Gastrocnemius medialis (tissue), 4 donors: ENCODE results near the gene MSI2. TPM values are rescaled to one million over a fixed set of nuclear protein-coding genes. Genes with fewer than 3 reads are reported as not detected.

Experiments
- ATAC-seq, 2 donors: fragments of 150-250 bp; one replicate each; pipeline ENCODE4 v1.9.1; 2016
- DNase-seq, 2 donors: peaks; one replicate each; pipeline ENCODE4 v3.0.0-alpha.2; 2019
- H3K27ac ChIP-seq, 4 donors: fragments of 200-600 bp; sonication (generic); 1 replicate in 1 of 4; 2 replicates in 3 of 4; pipeline ENCODE4 v1.5.1; 2016 to 2018; ENCODE audit warnings: mild to moderate bottlenecking in 2 of 4, moderate library complexity in 1 of 4
- H3K27me3 ChIP-seq, 3 donors: fragments of 200-600 bp; sonication (generic) in 2 of 3; 1 replicate in 1 of 3; 2 replicates in 2 of 3; pipeline versions ENCODE4 v1.5.1 to v1.6.0; 2016 to 2019; ENCODE audit warnings: mild to moderate bottlenecking in 1 of 3, moderate library complexity in 1 of 3
- H3K36me3 ChIP-seq, 2 donors: fragments of 200-600 bp; sonication (generic) in 1 of 2; one replicate each; pipeline ENCODE4 v1.5.1; 2017 to 2018
- H3K4me1 ChIP-seq, 2 donors: fragments of 200-600 bp; sonication (generic) in 1 of 2; one replicate each; pipeline ENCODE4 v1.5.1; 2016 to 2017; ENCODE audit warnings: mild to moderate bottlenecking in 2 of 2
- H3K4me3 ChIP-seq, 4 donors: fragments of 200-600 bp; sonication (generic) in 3 of 4; 1 replicate in 1 of 4; 2 replicates in 3 of 4; pipeline ENCODE4 v1.5.1; 2016 to 2019; ENCODE audit warnings: mild to moderate bottlenecking in 2 of 4
- H3K9me3 ChIP-seq, 3 donors: fragments of 200-600 bp; sonication (generic) in 2 of 3; 1 replicate in 1 of 3; 2 replicates in 2 of 3; pipeline ENCODE4 v1.5.1; 2016 to 2019
- POLR2A ChIP-seq, 2 donors: fragments of 450-650 bp; IDR thresholded peaks; one replicate each; pipeline ENCODE4 v1.6.1; 2017; ENCODE audit warnings: antibody characterized with exemption in 2 of 2, mild to moderate bottlenecking in 2 of 2, moderate library complexity in 2 of 2
- in situ Hi-C, 4 donors: fragments of 200-750 bp; cut with MboI; loops; one replicate each; pipeline versions ENCODE4 v1.15.0 to v1.8.0; 2017; ENCODE audit warnings: low sequenced_read_pairs in 4 of 4
- intact Hi-C: fragments of 100-400 bp; cut with DNase I; formaldehyde crosslinking; loops from one replicate; pipeline ENCODE4 v1.15.1; 2023; ENCODE audit warnings: low total_unique reads
- total RNA-seq, 4 donors: library from RNA; depleted of rRNA; stranded (reverse); fragments of >200 nt; gene quantifications; one replicate each; pipeline versions ENCODE4 v1.1.0 to v1.2.3, GENCODE V29; 2016
- TF ChIP-seq, protein P1 (sequence below), 5 experiments: fragments of 450-650 bp in 3 of 5; fragments of 200-600 bp in 2 of 5; sonication (generic) in 2 of 5; IDR thresholded peaks in 4 of 5; conservative IDR thresholded peaks in 1 of 5; 1 replicate in 4 of 5; 2 replicates in 1 of 5; pipeline ENCODE4 v1.5.1; 2016 to 2019; ENCODE audit warnings: antibody characterized with exemption in 5 of 5, mild to moderate bottlenecking in 3 of 5, moderate library complexity in 3 of 5

The MSI2 gene
- total RNA-seq, 4 donors from 2014 or later = 33.1 to 66.2 (median 48.5) TPM

DNA sequence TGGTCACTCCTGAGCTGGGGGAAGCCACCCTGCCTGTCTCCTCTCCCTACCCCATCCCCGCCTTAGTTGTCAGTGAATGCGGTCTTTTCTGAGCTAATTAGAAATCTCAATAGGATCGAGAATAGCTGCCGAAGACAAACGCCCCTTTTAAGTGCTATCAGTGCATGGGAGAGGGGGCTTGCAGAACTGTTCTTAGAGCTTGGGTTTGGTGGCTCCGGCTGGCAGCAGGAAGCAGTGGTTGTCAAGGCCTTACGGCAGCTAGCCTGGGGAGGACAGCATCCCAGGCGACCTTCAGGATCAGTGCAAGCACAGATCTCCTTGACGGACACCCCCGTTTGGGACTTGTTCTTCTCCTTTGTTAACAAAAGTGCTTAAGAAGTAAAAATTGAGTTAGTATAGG lies 293.7 kb downstream of the MSI2 start:
- H3K4me1 ChIP-seq = peaks cover 34 to 45% of the 10 kb centered on the region in 2 donors
- no peaks in the 10 kb centered on the region for H3K36me3 ChIP-seq
- no peak for ATAC-seq
- no peaks in the 10 kb centered on the region for H3K27me3 ChIP-seq
- TF ChIP-seq, protein P1, sequence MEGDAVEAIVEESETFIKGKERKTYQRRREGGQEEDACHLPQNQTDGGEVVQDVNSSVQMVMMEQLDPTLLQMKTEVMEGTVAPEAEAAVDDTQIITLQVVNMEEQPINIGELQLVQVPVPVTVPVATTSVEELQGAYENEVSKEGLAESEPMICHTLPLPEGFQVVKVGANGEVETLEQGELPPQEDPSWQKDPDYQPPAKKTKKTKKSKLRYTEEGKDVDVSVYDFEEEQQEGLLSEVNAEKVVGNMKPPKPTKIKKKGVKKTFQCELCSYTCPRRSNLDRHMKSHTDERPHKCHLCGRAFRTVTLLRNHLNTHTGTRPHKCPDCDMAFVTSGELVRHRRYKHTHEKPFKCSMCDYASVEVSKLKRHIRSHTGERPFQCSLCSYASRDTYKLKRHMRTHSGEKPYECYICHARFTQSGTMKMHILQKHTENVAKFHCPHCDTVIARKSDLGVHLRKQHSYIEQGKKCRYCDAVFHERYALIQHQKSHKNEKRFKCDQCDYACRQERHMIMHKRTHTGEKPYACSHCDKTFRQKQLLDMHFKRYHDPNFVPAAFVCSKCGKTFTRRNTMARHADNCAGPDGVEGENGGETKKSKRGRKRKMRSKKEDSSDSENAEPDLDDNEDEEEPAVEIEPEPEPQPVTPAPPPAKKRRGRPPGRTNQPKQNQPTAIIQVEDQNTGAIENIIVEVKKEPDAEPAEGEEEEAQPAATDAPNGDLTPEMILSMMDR (IDR thresholded peaks at IDR 0.05 in 4 of 5, conservative IDR thresholded peaks at IDR 0.05 in 1 of 5) = no peak
- TF ChIP-seq POLR2A (IDR thresholded peaks at IDR 0.05) = no peak
- intact Hi-C loops (loop anchor here (5.0 kb wide), 1 partner anchor 122 kb away; no protein-coding TSS in a partner anchor), in situ Hi-C loops (no loop called here)
- no peak for DNase-seq
- no peak overlapping the region for H3K27ac ChIP-seq
- H3K4me3 ChIP-seq = no peak overlapping the region
- H3K9me3 ChIP-seq = no peaks in the 10 kb centered on the region

DNA sequence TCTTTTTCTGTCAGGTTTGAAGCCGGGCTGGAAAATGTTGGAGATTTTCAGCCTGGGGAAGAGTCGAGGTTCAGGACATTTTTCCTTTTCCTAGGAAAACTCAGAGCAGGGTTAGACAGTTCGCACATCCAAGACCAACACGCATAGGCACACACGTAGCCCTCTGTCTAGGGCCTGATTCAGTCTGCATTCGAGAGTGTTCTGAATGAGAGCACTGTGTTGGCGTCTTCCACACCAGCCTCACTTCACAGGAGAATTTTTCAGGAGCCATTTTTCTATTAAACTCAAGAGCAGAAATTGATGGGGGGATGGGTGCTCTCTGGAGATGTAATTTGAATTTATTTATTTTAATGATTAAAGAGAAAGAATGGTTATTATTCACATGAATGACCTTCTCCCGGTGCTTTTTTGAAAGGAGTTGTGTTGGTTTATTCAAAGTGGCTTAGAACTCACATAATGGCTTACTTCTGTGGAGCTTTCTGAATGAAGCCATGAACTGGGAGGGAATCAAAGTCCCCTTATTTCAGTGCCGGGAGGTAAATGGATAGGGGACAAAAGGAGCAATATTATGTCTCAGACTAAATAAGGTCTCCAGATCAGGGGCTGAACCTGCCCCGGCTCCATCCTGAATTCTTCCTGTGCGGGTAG lies 294.5 kb downstream of the MSI2 start:
- DNase-seq = no peak
- ATAC-seq = no peak
- Histone ChIP-seq H3K9me3 (no peaks in the 10 kb centered on the region), H3K36me3 (no peaks in the 10 kb centered on the region), H3K4me1 (peaks cover 38 to 45% of the 10 kb centered on the region in 2 donors), H3K27me3 (no peaks in the 10 kb centered on the region), H3K4me3 (no peak overlapping the region), H3K27ac (no peak overlapping the region)
- in situ Hi-C loops = no loop called here
- TF ChIP-seq, protein P1 (IDR thresholded peaks at IDR 0.05 in 4 of 5, conservative IDR thresholded peaks at IDR 0.05 in 1 of 5) = no peak
- no peak for TF ChIP-seq POLR2A (IDR thresholded peaks at IDR 0.05)
- intact Hi-C loops = loop anchor here (5.0 kb wide), 1 partner anchor 122 kb away; no protein-coding TSS in a partner anchor

DNA sequence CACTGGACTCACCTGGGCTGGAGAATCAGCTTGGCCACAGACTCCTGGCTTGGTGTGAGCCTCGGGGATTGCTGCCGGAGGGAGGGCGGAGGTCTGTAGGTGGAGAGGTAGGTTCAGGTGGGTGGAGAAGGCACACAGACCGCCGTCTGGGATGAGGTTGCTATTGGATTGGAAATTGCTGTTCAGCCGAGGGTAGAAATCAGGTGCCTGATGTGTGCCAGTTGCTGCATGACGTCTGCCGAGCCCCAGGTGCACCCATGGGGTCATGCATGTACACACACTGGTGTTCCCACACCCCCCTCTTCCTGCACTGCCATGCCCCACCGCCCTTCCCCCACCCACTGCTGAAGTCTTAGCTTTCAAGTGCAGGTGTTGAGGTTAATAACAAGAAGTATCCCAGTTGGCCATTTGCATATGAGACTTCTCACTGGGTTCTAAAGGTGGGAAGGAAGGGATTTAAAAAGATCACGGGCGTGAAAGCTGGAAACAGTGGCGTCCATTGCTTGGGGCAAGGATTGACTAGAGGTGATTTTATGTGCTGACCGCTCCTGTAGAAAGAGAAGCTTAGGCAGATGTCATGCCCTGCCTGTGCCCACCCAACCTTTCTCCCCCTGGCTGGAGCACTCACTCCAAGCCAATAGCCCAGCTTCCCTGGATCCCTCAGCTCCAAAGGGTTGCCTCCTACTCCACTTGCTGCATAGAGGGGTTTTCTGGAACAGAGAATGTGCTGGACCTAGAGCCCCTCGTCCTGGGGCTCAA lies 295.2 kb downstream of the MSI2 start:
- in situ Hi-C loops (no loop called here), intact Hi-C loops (loop anchor here (5.0 kb wide), 1 partner anchor 121 kb away; no protein-coding TSS in a partner anchor)
- no peaks in the 10 kb centered on the region for H3K27me3 ChIP-seq
- H3K9me3 ChIP-seq = no peaks in the 10 kb centered on the region
- H3K4me3 ChIP-seq = no peak overlapping the region
- no peak for ATAC-seq
- TF ChIP-seq, protein P1 (IDR thresholded peaks at IDR 0.05 in 4 of 5, conservative IDR thresholded peaks at IDR 0.05 in 1 of 5) = no peak
- no peaks in the 10 kb centered on the region for H3K36me3 ChIP-seq
- H3K27ac ChIP-seq = no peak overlapping the region
- H3K4me1 ChIP-seq = peaks cover 38 to 43% of the 10 kb centered on the region in 2 donors
- DNase-seq = no peak

DNA sequence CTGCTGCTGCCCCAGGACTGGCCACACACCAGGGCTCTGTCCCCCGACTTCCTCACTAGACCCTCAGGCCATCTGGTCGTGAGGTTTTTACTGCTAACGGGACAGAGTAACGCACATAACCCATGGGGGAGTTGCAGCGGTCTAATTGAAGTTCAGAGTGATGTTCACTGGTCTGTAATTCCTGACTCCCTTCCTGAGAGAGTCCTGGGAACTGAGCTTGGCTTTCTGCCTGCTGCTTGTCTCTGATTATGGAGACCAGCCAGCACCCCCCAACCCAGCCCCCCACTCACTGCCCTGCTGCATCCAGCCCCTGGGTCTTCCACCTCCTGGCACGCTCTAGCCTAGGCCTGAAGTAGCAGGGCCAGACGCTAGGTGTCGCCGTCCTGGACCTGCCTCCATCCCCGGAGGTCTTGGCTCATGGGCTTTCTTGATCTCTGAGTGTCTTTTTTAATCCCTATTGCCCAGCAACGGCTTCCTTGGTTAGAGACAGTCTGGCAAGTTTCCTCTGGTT lies 295.8 kb downstream of the MSI2 start:
- Histone ChIP-seq H3K4me3 (no peak overlapping the region), H3K27ac (no peak overlapping the region), H3K27me3 (no peaks in the 10 kb centered on the region), H3K36me3 (no peaks in the 10 kb centered on the region), H3K4me1 (peaks cover 39 to 49% of the 10 kb centered on the region in 2 donors), H3K9me3 (no peaks in the 10 kb centered on the region)
- in situ Hi-C loops = no loop called here
- no peak for TF ChIP-seq POLR2A (IDR thresholded peaks at IDR 0.05)
- TF ChIP-seq, protein P1 (IDR thresholded peaks at IDR 0.05 in 4 of 5, conservative IDR thresholded peaks at IDR 0.05 in 1 of 5) = peak in 4 of 5 experiments; percentile 29 to 57 (median 46)
- DNase-seq = peak in 1 of 2 donors; percentile 47
- intact Hi-C loops = loop anchor here (5.0 kb wide), 1 partner anchor 120 kb away; no protein-coding TSS in a partner anchor
- peak in 1 of 2 donors; percentile 34 for ATAC-seq
